Thyroid gland (tissue), 4 donors: ENCODE measurements around the gene TPPP2.

ENCODE experiments used
- POLR2A ChIP-seq, 2 donors: fragments of 450-650 bp; IDR thresholded peaks; one replicate each; pipeline ENCODE4 v1.6.1; 2017; ENCODE audit warnings: antibody characterized with exemption in 2 of 2, mild to moderate bottlenecking in 2 of 2, moderate library complexity in 1 of 2
- TF ChIP-seq, protein P1 (sequence below), 6 experiments: fragments of 200-600 bp in 3 of 6; fragments of 450-650 bp in 3 of 6; sonication (generic) in 3 of 6; IDR thresholded peaks; one replicate each; pipeline ENCODE4 v1.5.1; 2016 to 2019; ENCODE audit warnings: antibody characterized with exemption in 6 of 6, mild to moderate bottlenecking in 2 of 6, inconsistent platforms in 1 of 6, moderate library complexity in 1 of 6

DNA sequence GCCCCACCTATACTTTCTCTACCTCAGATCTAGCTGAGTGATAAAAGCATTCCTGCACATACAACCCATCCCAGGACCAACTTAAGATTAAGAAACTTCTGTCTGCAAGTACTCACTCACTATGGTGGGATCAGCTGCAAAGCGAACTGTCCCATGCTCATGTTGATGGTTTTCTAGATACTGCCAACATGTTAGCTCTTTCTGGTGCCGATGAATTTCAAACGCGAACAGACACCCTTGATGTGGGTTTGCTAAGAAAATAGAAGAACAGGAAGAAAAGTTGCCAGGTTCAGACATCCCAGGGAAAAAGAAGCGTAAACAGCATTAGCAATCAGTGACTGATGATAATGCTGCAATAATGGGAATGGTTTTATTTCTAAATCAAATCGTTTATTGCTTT is 32.5 kb upstream of the TPPP2 start:
- TF ChIP-seq, protein P1, sequence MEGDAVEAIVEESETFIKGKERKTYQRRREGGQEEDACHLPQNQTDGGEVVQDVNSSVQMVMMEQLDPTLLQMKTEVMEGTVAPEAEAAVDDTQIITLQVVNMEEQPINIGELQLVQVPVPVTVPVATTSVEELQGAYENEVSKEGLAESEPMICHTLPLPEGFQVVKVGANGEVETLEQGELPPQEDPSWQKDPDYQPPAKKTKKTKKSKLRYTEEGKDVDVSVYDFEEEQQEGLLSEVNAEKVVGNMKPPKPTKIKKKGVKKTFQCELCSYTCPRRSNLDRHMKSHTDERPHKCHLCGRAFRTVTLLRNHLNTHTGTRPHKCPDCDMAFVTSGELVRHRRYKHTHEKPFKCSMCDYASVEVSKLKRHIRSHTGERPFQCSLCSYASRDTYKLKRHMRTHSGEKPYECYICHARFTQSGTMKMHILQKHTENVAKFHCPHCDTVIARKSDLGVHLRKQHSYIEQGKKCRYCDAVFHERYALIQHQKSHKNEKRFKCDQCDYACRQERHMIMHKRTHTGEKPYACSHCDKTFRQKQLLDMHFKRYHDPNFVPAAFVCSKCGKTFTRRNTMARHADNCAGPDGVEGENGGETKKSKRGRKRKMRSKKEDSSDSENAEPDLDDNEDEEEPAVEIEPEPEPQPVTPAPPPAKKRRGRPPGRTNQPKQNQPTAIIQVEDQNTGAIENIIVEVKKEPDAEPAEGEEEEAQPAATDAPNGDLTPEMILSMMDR (IDR thresholded peaks at IDR 0.05): no peak
- no peak for TF ChIP-seq POLR2A (IDR thresholded peaks at IDR 0.05)
